Lung microvascular endothelial cell (primary cell): ENCODE measurements around the gene FOXA1. TPM values are rescaled to one million over a fixed set of nuclear protein-coding genes. Genes with fewer than 3 reads are reported as not detected.

Experiments
- DNase-seq, 2 donors: peaks; one replicate each; pipeline versions ENCODE4 v3.0.0 to v3.0.0-alpha.2; 2010; ENCODE audit warnings: low read depth in 2 of 2
- total RNA-seq: library from RNA; depleted of rRNA; stranded (reverse); fragments of >200 nt; gene quantifications from 2 replicates; pipeline ENCODE4 v1.2.1, GENCODE V29; 2014

FOXA1 gene
- total RNA-seq, result not detected in 2 replicates

DNA sequence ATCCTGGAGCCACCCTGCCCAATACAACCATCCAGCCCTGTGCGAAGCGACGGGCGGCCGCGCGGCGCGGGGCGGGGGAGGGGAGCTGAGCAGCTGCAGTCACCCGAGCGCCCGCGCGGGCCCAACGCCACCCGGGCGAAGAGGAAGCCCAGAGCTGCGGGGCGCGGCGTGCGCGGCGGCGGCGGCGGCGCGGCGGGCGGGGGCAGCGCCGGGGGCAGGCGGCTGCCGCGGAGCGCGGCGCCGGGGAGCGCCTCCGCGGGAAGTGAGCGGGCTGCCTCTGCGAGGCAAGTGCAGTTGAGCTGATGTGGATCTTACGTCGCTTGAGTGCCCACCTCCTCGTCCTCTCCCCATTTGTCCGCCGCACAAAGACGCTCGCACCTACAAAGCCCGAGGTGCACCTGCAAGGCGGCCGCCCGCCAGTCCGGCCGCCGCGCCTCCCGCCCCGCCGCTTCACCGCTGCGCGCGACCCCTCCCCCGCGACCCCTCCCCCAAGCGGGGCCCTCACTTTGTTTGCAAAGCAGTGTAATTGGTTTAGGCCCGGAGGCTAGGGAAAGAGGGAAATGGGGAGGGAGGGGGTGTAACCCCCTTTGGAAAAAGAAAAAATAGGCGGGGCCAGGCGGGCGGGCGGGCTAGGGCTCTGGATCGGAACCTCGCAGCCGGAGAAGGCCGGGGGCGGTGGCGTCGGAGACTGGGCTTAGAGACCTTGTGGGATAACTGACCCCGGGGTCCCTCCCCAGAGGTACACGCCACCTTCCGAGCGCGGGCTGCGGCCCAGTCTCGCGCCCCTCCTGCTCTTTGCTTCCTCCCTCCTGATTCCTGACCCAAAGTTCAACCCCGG, at the start of gene FOXA1, which contains the start of gene TTC6:
TSS of gene FOXA1 (minus strand) at position 279 of the 838 bp plus-strand sequence. CDS start at position 2, 277 bp downstream.
TSS of gene TTC6 (plus strand) at position 659 of the 838 bp plus-strand sequence. CDS start 26,436 bp downstream, outside the sequence.
- peak; percentile 37 to 44 for DNase-seq

DNA sequence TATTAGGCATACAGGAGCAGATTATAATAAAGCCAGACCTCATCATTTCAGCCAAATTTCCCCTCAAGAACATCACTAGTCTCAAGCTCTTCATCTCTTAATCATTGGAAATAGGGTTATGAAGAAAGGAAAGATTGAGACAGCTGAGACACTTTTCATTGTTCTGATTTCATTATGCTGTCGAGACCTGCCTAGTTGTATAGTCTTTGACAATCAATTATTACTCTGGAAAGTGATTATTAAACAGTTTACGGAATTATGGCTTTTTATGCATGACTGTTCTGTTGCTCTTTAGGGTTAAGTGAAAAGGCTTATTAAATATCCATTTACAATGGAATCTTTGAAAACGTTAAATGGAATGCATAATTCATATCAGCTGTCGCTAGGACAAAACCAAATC, 48.7 kb upstream of the FOXA1 start:
- DNase-seq, result no peak

DNA sequence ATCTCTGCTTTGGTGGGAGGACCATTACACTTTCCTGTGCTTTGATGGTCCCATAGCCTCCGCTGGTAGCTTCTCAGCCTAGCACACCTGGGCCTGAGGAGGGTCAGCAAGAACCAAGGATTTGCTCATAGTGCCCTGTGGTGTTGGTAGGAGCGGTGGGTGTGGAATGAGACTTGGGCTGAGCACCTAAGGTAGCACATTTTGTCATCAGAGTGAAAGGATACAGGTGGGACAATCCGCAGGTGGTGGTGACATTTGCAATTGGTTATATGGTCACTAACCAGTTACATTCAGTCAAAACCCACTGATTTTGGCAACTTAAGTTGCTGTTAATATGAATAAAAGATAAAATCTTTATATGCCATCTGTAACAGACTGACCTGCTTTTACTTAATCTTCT, 47.1 kb upstream of the FOXA1 start:
- DNase-seq, result no peak

DNA sequence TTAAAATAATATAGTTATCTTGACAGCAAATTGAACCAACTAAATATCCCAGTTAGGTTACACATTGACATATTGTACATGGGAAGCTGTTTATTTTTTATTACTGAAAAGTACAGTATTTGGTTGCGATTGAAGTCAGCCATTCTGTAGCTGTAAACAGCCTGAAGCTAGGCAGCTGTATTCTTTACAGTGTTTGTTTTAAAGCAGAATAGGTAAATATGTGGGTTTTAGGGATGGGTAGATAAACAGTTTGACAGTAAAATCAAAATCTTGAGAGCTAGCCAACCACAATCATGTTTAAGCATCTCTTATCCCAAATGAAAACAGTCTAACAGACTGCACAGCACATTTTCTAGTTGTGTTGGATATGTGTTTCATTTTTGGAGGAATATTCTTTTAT, 46.1 kb upstream of the FOXA1 start:
- no peak for DNase-seq

DNA sequence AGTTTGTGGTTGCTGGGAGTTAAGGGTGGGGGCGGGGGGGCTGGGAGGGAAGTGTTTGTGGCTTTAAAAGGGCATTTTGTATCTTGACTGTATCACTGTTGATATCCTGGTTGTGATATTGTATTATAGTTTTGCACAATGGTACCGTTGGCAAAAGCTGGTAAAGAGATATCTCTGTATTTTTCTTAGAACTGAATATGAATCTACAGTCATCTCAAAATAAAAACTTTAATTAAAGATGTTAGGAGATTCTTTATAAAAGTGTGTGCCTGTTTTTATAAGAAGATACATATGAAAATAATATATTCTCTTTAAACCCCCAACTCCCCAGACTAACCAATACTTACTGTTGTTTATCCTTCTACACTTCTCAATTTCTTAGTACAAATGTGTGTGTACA, 43.5 kb upstream of the FOXA1 start:
- no peak for DNase-seq

DNA sequence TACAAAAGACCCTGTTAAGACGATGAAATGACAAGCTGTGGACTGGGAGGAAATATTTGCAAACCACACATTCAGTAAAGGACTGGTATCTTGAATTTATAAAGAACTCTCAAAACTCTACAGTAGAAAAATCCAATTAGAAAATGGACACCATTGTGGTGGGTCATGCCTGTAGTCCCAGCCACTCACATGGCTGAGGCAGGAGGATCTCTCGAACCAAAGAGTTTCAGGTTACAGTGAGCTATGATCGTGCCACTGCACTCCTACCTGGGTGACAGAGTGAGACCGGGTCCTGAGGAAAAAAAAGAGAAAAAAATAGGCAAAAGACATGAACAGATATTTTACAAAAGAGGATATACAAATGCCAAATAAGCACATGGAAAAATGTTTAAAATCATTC, 42.3 kb upstream of the FOXA1 start:
- no peak for DNase-seq

- no peak for DNase-seq
Measured at GRCh38 chr14:37625597-37626595, 30.8 kb upstream of the FOXA1 start.

DNA sequence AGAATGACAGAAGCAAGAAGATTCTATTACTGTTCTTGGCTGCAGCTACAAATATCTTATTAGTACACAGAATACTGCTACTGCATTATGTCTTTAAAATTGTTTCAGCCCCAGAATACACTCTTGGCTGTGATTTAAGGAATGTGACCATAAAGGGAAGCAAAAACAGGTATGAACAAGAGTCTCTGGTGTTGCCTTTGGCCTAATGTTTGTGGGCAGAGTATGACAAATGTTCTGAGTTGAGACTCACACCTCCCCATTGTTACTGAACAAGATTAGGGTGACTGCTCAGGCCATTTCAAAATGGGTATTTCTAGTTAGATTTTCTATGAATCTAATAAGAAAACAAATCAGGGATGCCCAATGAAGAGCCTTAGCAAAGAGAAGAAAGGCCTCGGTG, 28.9 kb upstream of the FOXA1 start:
- no peak for DNase-seq

DNA sequence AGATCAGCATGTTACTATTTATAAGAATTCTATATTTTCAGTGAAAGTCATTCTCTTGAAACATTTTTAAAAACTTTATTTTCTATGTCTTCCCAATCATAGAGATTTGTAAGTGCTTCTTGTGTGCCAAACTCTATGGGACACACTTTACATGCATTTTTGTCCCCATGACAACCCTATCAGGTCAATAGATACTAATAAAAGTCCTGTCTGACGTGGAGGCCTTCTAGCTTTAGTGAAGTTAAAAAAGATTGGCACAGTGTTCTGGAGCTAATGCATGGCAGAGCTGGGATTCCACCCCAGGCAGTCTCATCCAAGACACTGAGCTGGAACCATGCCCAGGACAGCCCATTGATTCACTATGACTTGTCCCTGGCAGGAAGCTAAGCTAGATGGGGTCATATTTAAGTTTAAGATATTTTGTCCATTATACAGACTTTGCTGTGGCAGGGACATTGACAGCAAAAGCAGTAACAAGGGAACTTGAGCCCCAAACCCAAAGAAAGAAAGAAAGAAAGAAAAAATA, 28.4 kb upstream of the FOXA1 start:
- DNase-seq, result peak in 1 of 2 donors; percentile 63

DNA sequence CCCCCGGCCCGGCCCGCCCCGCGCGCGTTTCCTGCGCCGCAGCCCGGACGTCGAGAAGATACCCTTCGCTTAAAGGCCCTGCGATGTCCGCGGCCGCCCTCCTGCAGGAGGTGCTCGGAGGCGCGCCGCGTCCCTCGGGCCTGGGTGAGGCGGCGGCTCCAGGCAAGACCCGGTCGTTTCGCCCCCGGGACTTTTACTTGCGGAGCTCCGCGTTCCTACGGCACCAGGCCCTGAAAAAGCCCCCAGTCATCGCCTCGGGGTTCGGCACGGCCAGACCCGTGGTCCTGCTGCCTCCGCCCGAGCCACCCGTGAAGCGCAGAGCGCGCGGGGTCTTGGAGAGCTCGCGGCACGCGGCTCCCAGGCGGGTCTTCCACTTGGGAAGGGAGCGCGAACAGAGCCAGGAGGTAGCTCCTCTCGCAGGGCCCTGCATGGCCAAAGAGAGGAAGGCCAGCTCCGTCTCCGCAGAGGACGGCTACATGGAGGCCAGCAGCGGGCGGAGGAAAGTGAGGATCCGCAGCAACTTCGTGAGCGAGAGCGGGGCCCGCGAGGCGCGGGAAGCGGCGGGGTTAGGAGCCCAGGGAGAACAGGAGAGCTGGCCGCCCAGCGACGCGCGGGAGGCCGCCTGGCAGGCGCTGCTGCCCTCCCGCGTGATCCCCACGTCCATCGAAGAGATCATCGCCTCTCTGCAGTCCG, 27.3 kb upstream of the FOXA1 start:
- DNase-seq, result peak; percentile 41 to 45

- no peak for DNase-seq
Measured at GRCh38 chr14:37620856-37621255, 25.8 kb upstream of the FOXA1 start.

GRCh38 chr14:37618498-37619028, 23.5 kb upstream of the FOXA1 start:
- DNase-seq, result no peak

- DNase-seq, result no peak
Measured at GRCh38 chr14:37617864-37618365, 22.9 kb upstream of the FOXA1 start.

- DNase-seq, result no peak
Measured at GRCh38 chr14:37616853-37617252, 21.8 kb upstream of the FOXA1 start.

GRCh38 chr14:37615582-37616289, 20.7 kb upstream of the FOXA1 start:
- no peak for DNase-seq

GRCh38 chr14:37610945-37611523, 16.0 kb upstream of the FOXA1 start:
- no peak for DNase-seq

GRCh38 chr14:37608649-37609048, 13.6 kb upstream of the FOXA1 start:
- DNase-seq, result no peak

- no peak for DNase-seq
Measured at GRCh38 chr14:37606678-37607077, 11.6 kb upstream of the FOXA1 start.

DNA sequence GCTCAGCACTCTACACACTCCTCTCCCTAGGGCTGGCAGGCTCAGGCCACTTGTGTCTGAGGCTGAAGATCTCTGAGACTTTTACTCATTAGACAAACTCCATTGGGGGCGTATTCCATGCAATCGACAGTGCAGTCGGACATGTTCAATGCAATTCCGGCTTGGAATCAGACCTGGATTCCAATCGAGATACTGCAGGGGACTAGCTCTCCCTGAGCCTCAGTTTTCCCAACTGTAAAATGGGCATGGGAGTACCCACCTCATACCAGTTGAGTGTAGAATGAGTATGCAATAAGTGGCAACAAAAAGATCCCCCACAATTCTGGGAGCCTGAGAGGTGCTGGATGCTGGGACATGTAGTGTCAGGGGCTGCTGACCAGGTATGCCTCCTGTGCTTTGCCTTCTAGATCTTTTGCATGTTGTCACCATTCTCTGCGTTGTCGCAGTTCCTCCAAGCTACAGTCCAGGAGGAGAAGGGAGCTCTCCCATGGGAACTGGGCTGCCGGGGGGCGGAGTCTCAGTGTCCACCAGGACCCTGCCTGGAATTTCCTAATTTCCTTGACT, 8.7 kb upstream of the FOXA1 start:
- no peak for DNase-seq
